Activated B cell treated with CpG ODN at 0.5 μM for 24 hours (primary cell): ENCODE measurements around the gene KLF1. TPM values are rescaled to one million over a fixed set of nuclear protein-coding genes. Genes with fewer than 3 reads are reported as not detected.
A peak's percentile ranks its signal among the peaks of the same experiment; 100 is the strongest.

ENCODE experiments used
- ATAC-seq: fragments of 200-7000 bp; cut with Tn5 transposase; one replicate; pipeline ENCODE4 v1.10.0; 2021; ENCODE audit warnings: low read depth, mild to moderate bottlenecking, moderate library complexity
- CTCF ChIA-PET: fragments of 350-600 bp; sonication (Branson Sonifier 250); formaldehyde crosslinking; loops from one replicate; lab custom pipeline; 2021; ENCODE audit warnings: antibody characterized with exemption; lab: Charles Lee
- POLR2A ChIA-PET: fragments of 350-600 bp; sonication (Branson Sonifier 250); formaldehyde crosslinking; loops from one replicate; lab custom pipeline; 2021; ENCODE audit warnings: antibody characterized with exemption; lab: Charles Lee
- DNase-seq: peaks from one replicate; pipeline ENCODE4 v3.0.0; 2022
- H3K27ac Mint-ChIP-seq: one replicate; pipeline ENCODE4 v1.8.0; 2020; ENCODE audit warnings: mixed read lengths
- H3K27me3 Mint-ChIP-seq: one replicate; pipeline ENCODE4 v1.8.0; 2021; ENCODE audit warnings: mixed read lengths
- H3K36me3 Mint-ChIP-seq: one replicate; pipeline ENCODE4 v1.8.0; 2021; ENCODE audit warnings: low read depth, mixed read lengths
- H3K4me1 Mint-ChIP-seq: one replicate; pipeline ENCODE4 v1.8.0; 2021; ENCODE audit warnings: mixed read lengths
- H3K4me3 Mint-ChIP-seq: one replicate; pipeline ENCODE4 v1.8.0; 2020; ENCODE audit warnings: mild to moderate bottlenecking, mixed read lengths
- H3K9me3 Mint-ChIP-seq: one replicate; pipeline ENCODE4 v1.8.0; 2020; ENCODE audit warnings: mixed read lengths
- CTCF ChIP-seq: fragments of 200-600 bp; IDR thresholded peaks from one replicate; pipeline ENCODE4 v1.8.0; 2022; ENCODE audit warnings: antibody characterized with exemption, mild to moderate bottlenecking
- intact Hi-C: fragments of 100-400 bp; cut with micrococcal nuclease; formaldehyde crosslinking; loops from one replicate; pipeline ENCODE4 v1.15.1; 2024
- total RNA-seq: library from RNA; stranded (reverse); gene quantifications from 2 replicates; pipeline ENCODE4 v1.2.3, GENCODE V29; 2022

KLF1 gene
- total RNA-seq, 1 donor from 2014 or later = not detected

DNA sequence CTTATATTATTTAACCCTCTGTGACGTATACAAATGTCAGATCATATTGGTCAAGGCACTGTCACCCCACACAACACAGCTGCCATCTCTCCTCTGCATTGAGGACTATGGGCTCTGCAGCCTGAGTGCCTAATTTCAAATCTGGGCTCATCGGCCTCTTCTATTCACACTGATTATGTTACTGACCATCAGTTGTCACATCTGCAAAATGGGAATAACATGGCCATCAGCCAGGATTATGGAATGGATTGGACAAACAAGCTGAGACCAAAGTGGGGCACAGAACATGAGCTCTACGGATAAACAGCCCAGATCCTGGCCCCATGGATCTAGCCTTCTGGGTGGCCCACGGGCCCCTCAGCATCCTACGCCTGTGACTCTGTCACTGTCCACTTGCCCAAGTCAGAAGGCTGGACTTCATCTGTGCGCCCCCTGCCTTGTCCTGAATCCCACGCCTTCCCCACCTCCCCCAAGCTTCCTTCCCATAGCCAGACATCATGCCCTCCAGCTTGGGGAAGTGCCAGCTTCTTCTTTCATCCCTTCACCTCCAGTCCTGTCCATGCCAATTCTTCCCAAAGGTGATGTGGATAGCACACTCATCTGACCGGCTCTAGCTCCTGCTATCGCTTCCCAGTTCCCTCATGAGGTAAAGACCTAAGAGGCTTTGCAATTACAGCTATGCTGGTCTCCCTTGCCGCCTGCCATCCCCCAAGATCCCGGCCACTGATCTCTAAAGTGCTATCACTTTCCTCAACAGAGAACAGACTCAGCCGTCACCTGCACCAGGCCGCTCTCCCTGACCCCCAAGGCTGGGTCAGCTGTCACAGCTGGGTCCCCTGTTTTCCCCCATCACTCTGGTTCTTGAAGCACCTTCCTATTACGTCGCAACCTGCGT lies 45.6 kb upstream of the KLF1 start:
- DNase-seq (no peak), ATAC-seq (no peak)
- H3K27ac Mint-ChIP-seq = peak overlapping the region; percentile 86
- intact Hi-C loops = loop anchor here (1.0 kb wide), 4 partner anchors 13 to 51 kb away; partner anchors contain the start of genes DNASE2, GCDH, RAD23A and SYCE2
- H3K27me3 Mint-ChIP-seq = no peaks in the 10 kb centered on the region
- no peak for TF ChIP-seq CTCF
- peaks cover 36% of the 10 kb centered on the region for H3K4me1 Mint-ChIP-seq
- ChIA-PET POLR2A (interaction anchor here (0.5 to 3.5 kb wide), 23 partner anchors 10 to 878 kb away, joined by 3 to 46 read pairs (median 5); partner anchors contain the start of genes C19orf53, DNASE2, GCDH and GET3), CTCF (interaction anchor here (1.2 kb wide), 1 partner anchor 33 kb away, joined by 8 read pairs; no protein-coding TSS in a partner anchor)
- no peaks in the 10 kb centered on the region for H3K9me3 Mint-ChIP-seq
- H3K4me3 Mint-ChIP-seq = peak overlapping the region; percentile 96
- peaks cover 39% of the 10 kb centered on the region for H3K36me3 Mint-ChIP-seq

DNA sequence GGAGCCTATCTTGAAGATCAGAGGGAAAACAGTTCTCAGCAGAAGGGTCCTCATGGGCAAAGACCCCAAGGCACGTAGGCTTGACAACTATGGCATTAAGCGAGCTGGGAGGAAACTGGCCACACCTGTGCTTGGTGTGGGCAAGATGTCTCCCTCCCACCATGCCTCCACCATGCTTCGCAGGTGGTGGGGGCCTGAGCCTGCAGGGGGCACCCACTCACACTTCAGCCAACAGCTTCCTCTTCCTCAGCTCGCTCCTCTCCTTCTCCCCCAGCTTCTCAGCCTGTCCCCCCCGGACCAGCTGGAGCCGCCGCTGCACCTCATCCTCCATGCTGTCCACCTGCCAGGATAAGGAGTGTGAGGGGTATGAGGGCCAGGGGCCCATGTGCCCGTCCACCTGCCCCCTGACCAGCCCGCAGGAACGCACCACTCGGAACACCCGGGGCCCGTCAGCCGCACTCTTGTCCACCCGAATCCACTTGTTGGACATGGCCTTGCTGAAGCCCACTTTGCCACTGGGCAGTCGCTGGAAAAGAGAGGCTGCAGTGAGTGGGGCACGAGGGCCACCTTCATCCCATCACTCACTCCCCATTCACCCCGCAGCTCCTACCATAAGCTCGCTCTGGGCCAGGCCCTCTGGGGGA lies 43.1 kb upstream of the KLF1 start:
- H3K27ac Mint-ChIP-seq = no peak overlapping the region
- peaks cover 53% of the 10 kb centered on the region for H3K36me3 Mint-ChIP-seq
- no peaks in the 10 kb centered on the region for H3K9me3 Mint-ChIP-seq
- ATAC-seq (no peak), DNase-seq (no peak)
- peaks cover 24% of the 10 kb centered on the region for H3K4me1 Mint-ChIP-seq
- H3K27me3 Mint-ChIP-seq = no peaks in the 10 kb centered on the region
- ChIA-PET CTCF (interaction anchor here (1.2 kb wide), 1 partner anchor 35 kb away, joined by 5 read pairs; no protein-coding TSS in a partner anchor), POLR2A (interaction anchor here (2.4 kb wide), 1 partner anchor 11 kb away, joined by 10 read pairs; the partner anchor contains the start of gene SYCE2)
- no peak for TF ChIP-seq CTCF
- intact Hi-C loops = no loop called here
- H3K4me3 Mint-ChIP-seq = no peak overlapping the region

DNA sequence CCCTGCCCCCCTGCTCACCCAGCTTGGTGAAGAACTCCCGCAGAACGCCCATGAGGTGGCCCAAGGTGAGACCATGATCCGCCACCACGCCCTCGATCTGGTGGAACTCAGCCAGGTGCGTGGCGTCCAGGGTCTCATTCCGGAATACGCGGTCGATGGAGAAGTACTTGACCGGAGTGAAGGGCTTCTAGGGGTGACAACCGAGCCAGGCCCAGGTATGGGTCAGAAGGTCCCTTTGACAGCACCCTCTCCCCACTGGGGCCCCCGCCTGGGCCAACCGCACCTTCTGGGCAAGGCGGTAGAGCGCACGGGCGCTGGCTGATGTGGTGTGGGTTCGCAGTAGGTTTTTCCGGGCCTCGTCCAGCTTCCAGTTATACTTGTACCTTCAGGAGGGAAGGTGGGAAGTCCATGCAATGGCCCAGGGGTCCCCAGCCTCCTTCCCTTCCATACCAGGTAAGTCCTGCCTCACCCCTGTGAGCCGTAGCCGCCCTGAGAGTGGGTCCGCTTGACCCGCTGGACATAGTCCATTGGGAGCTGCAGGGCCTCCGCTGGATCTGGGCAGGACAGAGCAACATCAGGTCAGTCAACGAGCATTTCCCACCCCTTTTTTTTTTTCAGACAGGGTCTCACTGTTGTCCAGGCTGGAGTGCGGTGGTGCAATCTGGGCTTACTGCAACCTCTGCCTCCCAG lies 37.8 kb upstream of the KLF1 start:
- Mint-ChIP-seq H3K4me3 (no peak overlapping the region), H3K27me3 (no peaks in the 10 kb centered on the region), H3K4me1 (peaks cover 2% of the 10 kb centered on the region), H3K27ac (no peak overlapping the region), H3K36me3 (peaks cover 62% of the 10 kb centered on the region), H3K9me3 (no peaks in the 10 kb centered on the region)
- ATAC-seq = no peak
- intact Hi-C loops = no loop called here
- ChIA-PET POLR2A (interaction anchor here (0.7 to 1.1 kb wide), 2 partner anchors 13 to 14 kb away, joined by 3 read pairs; no protein-coding TSS in a partner anchor), CTCF (no interaction called here)
- TF ChIP-seq CTCF = no peak
- no peak for DNase-seq

DNA sequence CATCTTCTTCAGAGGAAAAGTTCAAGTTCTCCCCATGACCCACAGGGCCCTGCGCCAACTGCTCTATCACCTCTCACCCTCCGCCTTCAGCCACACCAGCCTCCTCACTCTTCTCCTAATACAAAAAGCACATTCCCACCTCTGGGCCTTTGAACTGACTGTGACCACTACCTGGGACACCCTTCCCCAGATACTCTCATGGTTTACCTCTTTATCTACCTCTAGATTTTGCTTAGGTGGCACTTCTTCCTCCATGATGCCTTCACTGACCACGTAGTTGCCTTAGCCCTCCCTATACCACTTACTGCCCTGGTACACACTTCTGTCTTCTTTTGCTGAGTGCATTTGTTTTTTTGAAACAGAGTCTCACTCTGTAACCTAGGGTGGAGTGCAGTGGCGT lies 36.0 kb upstream of the KLF1 start:
- intact Hi-C loops = no loop called here
- no peak for ATAC-seq
- no peak overlapping the region for H3K27ac Mint-ChIP-seq
- no peaks in the 10 kb centered on the region for H3K27me3 Mint-ChIP-seq
- H3K4me3 Mint-ChIP-seq = no peak overlapping the region
- CTCF ChIA-PET = no interaction called here
- peaks cover 11% of the 10 kb centered on the region for H3K4me1 Mint-ChIP-seq
- TF ChIP-seq CTCF = no peak
- no peaks in the 10 kb centered on the region for H3K9me3 Mint-ChIP-seq
- POLR2A ChIA-PET = interaction anchor here (4.2 kb wide), 1 partner anchor 10 kb away, joined by 46 read pairs; the partner anchor contains the start of gene FARSA
- no peak for DNase-seq
- H3K36me3 Mint-ChIP-seq = peaks cover 48% of the 10 kb centered on the region
